AG04449 (cell line): Measurements from ENCODE around the gene KRTAP5-2.

Experiments
- CTCF ChIA-PET: fragments of 350-600 bp; formaldehyde crosslinking; extraction: SDS; loops from one replicate; lab custom pipeline; 2021; ENCODE audit warnings: antibody characterized with exemption; lab: Yijun Ruan, JAX
- POLR2A ChIA-PET: fragments of 400-600, 350-600 bp; formaldehyde crosslinking; extraction: SDS; loops from one replicate; lab custom pipeline; 2020; ENCODE audit warnings: antibody characterized with exemption, inconsistent platforms; lab: Yijun Ruan, JAX
- DNase-seq: peaks from one replicate; pipeline ENCODE4 v3.0.0-alpha.2; 2010; ENCODE audit warnings: low read depth, low spot score
- H3K4me3 ChIP-seq: 2 replicates; pipeline ENCODE4 v1.5.1; 2011; ENCODE audit warnings: low read depth, mild to moderate bottlenecking, control low read depth, low read length
- TF ChIP-seq, protein P1 (sequence below): IDR thresholded peaks from one replicate; pipeline ENCODE4 v1.5.1; 2011; ENCODE audit warnings: mild to moderate bottlenecking, moderate library complexity, low read length, control low read depth, inconsistent platforms; ENCODE audit not compliant: insufficient read depth; ENCODE audit errors: missing control alignments

KRTAP5-2 gene

DNA sequence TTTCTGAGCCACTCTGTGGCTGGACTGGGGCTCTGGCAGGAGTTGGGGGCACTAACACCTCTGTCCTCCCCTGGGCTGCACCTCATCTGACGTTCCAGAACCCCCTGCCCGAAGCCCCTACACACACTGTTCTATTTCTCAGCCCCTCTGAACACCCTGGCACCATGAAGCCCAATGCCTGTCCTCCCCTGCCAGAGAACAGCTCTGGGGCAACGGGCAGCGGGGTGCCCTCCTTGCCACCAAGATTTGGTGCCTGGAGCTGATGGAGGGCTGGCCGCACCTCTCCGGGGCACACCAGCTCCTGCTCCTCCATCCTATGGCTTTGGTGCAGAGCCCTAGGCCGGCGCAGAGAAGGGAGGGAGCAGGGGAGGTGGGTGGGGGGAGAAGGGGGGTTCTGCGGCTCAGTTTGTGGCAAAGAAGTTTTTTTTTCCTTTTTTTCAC is 42.4 kb downstream of the KRTAP5-2 start:
- no peak for DNase-seq
- no peak overlapping the region for H3K4me3 ChIP-seq
- ChIA-PET POLR2A (no interaction called here), CTCF (interaction anchor here (0.6 to 6.0 kb wide), 3 partner anchors 9 to 353 kb away, joined by 3 to 41 read pairs (median 10); no protein-coding TSS in a partner anchor)
- TF ChIP-seq, protein P1, sequence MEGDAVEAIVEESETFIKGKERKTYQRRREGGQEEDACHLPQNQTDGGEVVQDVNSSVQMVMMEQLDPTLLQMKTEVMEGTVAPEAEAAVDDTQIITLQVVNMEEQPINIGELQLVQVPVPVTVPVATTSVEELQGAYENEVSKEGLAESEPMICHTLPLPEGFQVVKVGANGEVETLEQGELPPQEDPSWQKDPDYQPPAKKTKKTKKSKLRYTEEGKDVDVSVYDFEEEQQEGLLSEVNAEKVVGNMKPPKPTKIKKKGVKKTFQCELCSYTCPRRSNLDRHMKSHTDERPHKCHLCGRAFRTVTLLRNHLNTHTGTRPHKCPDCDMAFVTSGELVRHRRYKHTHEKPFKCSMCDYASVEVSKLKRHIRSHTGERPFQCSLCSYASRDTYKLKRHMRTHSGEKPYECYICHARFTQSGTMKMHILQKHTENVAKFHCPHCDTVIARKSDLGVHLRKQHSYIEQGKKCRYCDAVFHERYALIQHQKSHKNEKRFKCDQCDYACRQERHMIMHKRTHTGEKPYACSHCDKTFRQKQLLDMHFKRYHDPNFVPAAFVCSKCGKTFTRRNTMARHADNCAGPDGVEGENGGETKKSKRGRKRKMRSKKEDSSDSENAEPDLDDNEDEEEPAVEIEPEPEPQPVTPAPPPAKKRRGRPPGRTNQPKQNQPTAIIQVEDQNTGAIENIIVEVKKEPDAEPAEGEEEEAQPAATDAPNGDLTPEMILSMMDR, result no peak

DNA sequence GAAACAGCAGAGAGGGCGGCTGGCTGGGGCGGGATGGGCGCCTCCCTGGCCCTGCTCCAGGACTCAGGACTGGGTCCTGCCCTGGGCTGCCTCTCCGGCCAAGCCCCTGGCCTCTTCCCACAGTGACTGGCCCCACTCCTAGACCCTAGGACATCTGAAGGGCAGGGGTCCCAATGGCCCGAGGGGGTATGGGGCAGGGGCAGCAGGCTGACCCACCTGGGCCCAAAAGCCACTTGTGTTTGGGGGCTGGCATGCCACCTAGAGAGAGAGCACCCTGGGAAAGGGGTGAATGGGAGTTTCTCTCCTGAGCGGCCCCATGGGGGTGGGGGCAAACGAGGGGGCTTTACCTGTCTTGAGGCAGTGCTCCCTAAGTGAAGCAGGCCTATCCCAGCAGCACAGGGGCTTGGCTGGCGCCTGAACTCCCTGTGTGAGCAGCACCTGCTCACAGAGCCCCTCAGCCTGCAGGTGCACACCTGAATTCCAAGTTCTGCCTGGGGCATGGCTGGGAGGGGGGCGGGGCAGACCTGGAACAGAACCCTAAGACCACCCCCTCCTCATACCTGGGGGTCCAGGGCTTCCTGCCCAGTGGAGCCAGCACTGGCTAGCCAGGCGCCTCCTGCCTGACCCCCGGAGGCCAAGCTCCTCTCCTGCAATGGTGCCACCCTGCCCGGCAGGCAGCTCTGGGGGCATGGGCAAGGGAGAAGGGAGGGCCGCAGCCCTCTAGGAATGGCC is 42.9 kb downstream of the KRTAP5-2 start:
- DNase-seq, result no peak
- ChIA-PET POLR2A (no interaction called here), CTCF (interaction anchor here (1.6 to 6.0 kb wide), 3 partner anchors 8 to 20 kb away, joined by 10 to 41 read pairs (median 26); no protein-coding TSS in a partner anchor)
- H3K4me3 ChIP-seq, result no peak overlapping the region
- TF ChIP-seq, protein P1, result no peak

DNA sequence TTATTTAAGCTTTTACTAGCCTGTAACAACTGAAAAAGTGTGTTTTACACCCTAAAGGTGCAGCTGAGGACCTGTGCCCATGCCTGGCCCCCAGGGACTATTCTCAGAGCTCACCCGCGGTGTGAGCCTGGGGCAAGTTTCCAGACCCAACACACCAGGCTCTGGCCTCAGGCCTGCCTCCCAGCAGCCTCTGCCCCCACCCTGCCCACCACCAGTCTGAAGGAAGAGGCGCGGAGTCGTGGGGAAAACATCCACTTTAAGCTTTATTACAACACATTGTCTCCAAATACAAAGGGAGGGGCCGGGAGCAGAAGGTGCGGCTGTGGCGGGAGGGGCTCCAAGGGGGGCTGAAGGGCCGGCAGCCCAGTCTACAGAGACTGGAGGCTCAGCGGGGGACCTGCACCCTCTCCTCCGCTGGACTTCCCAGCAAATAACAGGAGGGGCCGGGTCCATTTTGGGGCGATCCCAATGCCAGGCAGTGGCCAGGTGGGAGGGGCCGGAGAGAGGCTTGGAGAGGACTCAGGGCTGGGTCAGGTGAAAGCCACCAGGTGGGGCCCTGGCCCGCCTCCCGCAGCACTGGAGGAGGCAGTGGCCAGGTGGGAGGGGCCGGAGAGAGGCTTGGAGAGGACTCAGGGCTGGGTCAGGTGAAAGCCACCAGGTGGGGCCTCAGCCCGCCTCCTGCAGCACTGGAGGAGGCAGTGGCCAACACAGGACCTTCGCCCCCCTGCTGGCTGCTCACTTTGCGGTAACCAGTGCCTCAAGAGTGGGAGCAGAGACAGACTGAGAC is 44.1 kb downstream of the KRTAP5-2 start:
- H3K4me3 ChIP-seq, result no peak overlapping the region
- CTCF ChIA-PET, result interaction anchor here (3.2 kb wide), 1 partner anchor 21 kb away, joined by 26 read pairs; no protein-coding TSS in a partner anchor
- POLR2A ChIA-PET, result interaction anchor here (1.5 kb wide), 1 partner anchor 22 kb away, joined by 3 read pairs; no protein-coding TSS in a partner anchor
- no peak for DNase-seq
- TF ChIP-seq, protein P1, result no peak

DNA sequence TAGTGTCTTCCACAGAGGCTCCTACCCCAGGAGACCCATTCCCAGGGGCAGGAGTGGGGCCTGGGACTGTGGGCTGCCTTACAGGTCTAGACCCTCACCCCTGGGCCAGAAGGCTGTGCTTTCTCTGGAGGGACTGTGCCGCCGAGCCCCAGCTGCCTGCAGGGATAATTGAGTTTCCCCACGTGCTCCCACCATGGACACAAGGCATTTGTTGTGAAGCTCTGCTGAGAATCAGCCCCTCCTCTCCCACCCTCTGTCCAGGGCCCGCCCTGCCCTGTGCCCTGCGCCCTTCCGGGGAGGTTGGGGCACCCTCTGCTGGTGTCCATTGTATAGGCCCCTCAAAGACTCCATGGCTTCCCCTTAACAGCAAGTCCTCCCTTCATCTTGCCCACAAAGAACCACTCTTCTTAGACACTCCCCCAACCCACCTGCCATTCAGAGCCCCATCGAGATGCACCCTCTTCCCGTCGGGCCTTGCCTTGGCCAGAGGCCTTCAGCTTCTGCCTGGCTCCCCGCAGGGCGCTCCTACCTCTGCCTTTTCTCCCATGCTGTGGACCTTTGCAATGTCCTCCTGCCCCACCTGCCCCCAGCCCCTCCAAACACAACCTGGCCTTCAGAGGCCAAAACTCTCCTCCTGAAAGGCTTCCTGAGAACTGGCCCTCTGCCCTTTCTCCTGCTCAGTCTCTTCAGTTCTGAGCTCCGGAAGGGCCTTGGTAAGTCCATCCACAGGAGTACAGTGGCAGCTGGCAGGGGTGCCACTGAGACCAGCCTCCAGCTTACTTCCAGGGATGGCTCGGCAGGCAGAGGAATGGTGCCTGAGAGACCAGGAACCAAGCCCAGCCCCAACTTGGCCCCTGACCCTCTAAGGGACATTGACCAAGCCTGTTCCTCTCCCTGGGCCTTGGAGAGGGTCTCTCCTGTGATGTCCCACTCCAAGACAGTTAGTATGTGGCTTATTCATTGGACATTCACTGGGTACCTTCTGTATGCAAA is 48.5 kb downstream of the KRTAP5-2 start:
- H3K4me3 ChIP-seq, result no peak overlapping the region
- POLR2A ChIA-PET, result interaction anchor here (0.6 kb wide), 1 partner anchor 12 kb away, joined by 3 read pairs; no protein-coding TSS in a partner anchor
- CTCF ChIA-PET, result interaction anchor here (2.1 to 17.2 kb wide), 3 partner anchors 9 to 35 kb away, joined by 7 to 266 read pairs (median 47); no protein-coding TSS in a partner anchor
- TF ChIP-seq, protein P1, result no peak
- DNase-seq, result no peak

DNA sequence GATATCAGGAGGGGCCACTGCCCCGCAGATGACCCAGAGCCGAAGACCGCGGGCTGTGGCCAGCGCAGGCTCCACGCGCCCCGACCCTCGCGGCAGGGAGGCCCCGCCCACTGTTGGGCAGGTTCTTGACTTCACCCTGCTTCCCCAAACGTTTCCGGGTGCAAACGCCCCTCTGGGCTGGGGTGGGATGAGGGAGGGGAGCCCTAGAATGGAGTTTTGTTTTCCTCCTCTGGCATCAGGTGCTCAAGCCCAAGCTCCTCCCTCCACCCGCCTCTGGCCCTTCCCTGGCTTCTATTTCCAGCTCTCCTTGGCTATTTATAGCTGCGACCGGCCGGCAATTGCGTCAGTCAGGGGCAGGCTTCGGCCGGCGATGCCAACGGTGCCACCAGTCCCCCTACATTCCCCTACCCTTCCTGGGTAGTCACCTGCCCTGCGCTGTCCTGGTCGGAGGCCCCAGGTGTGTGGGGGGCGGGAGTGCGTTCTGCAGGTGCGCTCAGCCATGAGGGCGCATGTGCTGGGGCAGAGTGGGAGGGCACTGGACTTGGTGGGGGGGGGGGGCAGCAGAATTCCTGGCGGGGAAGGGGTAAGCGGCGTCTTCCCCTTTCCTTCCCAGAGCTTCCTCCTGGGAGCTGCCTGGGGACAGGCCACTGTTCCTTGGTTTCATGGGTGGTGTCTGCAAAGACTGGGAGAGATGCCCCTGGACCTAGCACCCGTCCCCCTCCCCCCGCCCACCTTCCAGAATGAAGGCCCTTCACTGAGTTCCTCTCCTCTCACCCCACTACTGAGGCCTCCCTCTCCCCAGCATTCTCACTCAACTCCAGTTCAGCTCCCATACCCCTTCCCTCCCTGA is 49.6 kb downstream of the KRTAP5-2 start:
- TF ChIP-seq, protein P1, result no peak
- no peak for DNase-seq
- CTCF ChIA-PET, result interaction anchor here (2.1 to 17.2 kb wide), 6 partner anchors 10 to 79 kb away, joined by 7 to 266 read pairs (median 44); partner anchors contain the start of gene KRTAP5-2
- H3K4me3 ChIP-seq, result peak overlapping the region; percentile 23; the same call in 1 of the 2 replicates
- POLR2A ChIA-PET, result interaction anchor here (1.0 kb wide), 1 partner anchor 10 kb away, joined by 4 read pairs; no protein-coding TSS in a partner anchor
